Activated CD4-positive, alpha-beta T cell treated with anti-CD3 and anti-CD28 coated beads for 48 hours (primary cell): ENCODE data around the gene PNMA6A.
"Not testable (repeated sequence)": the region's sequence is repeated elsewhere in the genome, so short reads cannot be mapped to it uniquely, and the experiment has no call there.

Experiments used
- DNase-seq: peaks from one replicate; pipeline ENCODE4 v3.0.0-alpha.2; 2020

The PNMA6A gene

DNA sequence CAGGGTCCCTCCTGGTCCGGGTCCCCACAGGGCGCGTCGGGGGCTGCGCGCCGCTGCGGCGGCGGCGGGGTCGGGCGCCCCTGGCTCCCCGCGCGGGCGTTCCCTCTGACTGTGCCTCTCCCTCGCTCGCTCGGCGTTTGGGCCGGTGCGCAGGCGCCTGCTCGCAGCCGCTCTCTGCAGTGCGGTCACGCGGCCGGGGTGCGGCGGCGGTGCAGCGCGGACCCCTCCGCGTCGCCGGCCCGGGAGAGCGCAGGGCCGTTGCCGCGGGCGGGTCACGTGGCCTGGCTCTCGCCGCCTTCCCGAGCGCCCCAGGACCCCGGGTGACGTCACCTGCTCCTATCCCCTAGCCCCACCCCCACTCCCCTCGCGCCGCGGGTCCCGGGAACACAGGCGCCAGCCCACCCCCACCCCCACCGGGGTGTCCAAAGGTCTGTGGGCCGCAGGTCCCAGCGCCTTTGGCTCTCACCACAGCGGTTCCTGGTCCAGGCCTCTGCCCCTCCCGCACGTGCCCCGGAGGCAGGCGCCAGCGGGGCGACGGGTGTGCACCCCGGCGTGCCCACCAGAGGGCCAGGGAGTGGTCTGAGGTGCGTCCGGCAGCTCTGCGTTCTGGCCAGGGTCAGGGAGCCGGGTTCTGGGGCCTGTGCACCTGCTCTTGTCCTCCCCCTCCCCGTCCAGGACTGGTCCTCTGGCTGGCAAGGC lies 5.3 kb downstream of the PNMA6A start:
- not testable (repeated sequence) for DNase-seq

DNA sequence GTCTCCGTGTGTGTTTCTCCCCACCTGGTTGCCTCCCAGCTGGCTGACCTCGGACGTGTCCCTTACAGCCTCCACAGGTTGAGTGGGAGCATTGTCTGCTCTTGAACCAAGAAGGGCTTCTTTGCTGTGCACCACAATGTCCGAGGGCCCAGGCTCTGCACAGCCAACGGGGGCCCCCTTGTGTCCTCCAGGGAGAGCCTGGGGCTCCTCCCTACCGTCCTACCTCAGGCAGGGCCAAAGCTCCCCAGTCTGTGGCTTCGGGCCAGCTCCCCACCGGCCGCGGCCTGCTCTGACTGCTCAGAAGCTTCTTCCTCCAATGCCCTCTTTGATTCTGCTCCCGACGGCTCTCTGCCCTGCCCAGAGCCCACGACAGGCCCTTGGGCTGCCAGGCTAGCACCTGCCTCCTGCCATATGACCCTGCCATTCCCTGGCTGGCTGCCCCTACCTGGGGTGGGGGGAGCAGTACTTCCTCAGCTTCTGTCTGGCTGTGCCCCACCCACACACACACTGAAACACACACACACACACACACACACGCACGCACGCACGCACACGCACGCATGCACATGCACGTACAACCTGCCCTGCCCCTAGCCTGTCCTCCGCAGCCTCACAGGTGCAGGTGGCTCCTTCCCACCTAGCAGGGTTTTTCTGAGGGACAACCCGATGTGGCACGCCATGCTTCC lies 11.1 kb downstream of the PNMA6A start:
- not testable (repeated sequence) for DNase-seq

DNA sequence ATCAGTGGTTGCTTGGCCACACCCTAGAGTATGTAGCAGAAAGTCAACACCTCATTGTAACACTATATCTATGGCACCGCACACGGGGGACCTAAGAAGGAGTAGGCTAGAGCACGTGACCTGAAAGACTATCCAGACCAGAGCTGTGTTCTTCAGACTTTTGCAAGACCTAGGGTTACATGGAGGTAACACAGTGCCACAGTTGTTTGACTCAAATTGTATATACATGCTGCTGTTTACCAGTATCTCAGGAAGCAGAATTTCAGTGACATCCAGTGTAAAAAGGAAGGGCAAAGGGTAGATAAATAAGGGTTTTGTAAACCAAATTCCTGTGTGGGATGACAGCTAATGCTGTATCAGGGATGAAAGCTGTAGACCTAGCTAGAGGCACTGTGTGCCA lies 30.2 kb downstream of the PNMA6A start:
- no peak for DNase-seq

DNA sequence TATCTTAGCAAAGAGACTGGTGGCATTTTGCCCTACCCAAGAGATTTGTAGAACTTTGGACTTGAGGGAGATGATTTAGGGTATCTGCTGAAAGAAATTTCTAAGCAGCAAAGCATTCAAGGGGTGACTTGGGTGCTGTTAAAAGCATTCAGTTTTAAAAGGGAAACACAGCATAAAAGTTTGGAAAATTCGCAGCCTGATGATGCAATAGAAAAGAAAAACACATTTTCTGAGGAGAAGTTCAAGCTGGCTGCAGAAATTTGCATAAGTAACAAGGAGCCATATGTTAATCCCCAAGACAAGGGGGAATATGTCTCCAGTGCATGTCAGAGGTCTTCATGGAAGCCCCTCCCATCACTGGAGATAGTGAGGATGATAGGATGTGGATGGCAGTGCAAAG lies 32.7 kb downstream of the PNMA6A start:
- DNase-seq: not testable (repeated sequence)

DNA sequence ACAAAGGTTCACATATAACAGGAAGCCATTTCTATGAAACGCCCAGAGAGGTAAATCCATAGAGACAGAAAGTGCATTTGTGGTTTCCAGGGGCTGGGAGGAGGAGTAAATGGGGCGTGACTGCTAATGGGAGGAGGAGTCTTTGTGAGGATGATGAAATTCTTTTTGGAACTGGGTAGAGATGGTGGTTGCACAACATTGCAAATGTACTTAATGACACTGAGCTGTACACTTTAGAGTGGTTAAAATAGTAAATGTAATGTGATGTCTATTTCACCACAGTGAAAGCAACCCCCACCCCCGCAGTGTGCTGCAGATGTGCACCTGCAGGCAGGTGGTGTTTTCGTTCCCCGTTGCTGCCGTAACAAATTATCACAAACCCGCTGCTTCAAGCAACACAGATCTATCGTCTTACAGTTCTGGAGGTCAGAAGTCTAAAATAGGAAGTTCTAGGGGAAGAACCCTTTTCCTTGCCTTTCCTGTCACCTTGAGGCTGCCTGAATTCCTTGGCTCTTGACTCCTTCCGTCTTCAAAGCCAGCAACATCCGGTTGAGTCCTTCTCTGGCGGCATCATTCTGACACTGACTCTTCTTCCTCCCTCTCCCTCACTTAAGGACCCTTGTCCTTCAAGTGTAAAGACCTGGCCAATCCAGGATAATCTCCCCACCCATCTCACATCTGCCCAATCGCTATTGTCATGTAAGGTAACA lies 34.0 kb downstream of the PNMA6A start:
- not testable (repeated sequence) for DNase-seq

DNA sequence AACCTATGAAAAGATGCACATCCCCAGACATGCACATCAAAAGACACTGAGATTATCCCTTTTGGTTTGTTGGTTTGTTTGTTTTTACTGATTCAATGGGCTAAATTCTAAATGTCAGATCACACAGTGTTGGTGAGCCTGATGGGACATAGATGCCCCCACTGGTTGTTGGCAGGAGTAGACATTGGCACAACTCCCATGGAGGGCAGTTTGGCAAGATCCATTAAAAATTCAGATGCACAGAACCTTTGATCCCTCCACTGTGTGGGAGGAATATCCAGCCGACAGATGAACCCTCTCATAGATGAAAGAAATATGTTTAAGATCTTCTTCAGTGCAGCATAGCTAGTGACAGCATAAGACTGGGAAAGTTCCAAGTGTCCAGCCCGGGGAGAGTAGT lies 38.5 kb downstream of the PNMA6A start:
- not testable (repeated sequence) for DNase-seq

DNA sequence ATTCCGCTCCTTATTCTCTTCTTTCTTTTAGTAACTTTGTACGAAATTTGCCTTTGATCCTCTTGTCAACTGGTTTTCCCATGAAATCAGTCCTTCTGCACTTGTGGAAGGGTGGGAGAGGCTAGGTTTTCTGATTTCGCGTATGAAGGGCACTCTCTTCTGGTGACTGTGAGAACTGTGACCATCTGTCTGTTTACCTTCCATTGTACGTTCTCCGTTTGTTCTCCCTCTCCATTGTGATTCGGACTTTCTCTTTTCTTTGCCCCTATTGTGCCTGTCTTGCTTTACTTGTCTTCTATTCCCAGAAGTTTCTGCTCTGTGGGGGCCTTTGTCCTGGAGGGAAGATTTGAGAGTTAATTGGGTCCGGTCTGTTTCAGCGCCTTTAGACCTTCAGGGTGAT lies 41.6 kb downstream of the PNMA6A start:
- DNase-seq: not testable (repeated sequence)

DNA sequence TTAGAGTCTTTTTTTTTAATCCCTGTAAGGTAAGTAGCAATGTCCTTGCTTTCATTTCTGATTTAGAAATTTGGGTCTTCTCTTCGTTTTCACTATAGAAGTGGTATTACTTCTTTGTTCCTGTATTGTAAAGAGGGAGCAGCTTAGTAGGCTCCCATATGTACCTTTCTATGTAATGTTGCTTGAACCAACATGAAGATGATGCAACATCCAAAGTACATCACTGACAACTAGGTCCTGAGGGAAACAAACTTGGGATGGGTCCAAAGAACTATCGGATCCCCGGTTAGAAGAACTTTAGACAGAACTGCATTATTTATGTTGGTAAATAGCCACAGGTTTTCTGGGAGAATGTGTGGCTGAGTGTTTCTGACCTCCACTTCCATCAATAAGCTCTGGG lies 45.5 kb downstream of the PNMA6A start:
- not testable (repeated sequence) for DNase-seq

DNA sequence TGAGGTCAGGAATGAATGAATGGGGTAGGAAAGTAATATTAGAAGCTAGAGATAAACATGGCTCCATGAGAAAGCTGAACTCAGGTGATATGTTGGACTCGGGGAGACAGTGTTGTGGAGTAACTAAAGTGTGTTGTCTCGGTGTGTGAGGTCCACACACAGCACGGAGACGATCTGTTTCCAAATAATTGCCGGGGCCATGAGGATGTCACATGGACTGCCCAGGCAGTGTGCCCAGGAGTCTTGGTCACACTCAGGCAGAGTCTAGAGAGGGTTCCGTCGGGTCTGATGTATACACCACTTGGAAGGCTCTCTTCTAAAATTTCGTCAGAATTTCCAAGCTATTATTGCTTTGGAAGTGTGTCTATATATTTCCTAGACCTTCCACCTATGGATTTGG lies 48.0 kb downstream of the PNMA6A start:
- DNase-seq: not testable (repeated sequence)

DNA sequence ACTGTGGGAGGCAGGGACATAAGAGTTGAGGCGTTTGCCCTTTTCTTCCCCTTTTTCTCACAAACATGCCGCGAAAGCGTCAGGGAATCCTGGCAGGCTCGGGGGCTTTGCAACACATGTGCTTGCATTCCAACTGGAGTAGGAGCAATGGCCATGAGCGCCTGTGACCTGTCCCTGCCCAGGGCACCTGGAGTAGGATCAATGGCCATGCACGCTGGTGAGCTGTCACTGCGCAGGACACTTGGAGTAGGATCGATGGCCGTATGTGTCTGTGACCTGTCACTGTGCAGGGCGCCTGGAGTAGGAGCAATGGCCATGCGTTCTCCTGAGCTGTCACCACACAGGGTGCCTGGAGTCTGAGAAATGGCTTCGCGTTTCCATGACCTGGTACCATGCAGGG lies 51.2 kb downstream of the PNMA6A start:
- not testable (repeated sequence) for DNase-seq
